Right lobe of liver (tissue), 6 donors: Measurements from ENCODE around the gene ATL2. TPM values are rescaled to one million over a fixed set of nuclear protein-coding genes. Genes with fewer than 3 reads are reported as not detected.

ENCODE experiments used
- ATAC-seq, 4 donors: fragments of 200-7000 bp; cut with Tn5 transposase; one replicate each; pipeline ENCODE4 v1.9.1; 2020; ENCODE audit warnings: mild to moderate bottlenecking in 4 of 4, moderate library complexity in 4 of 4
- DNase-seq, 3 donors: peaks; one replicate each; pipeline ENCODE4 v3.0.0-alpha.2; 2020
- H3K27ac ChIP-seq, 3 donors: fragments of 200-600 bp; one replicate each; pipeline ENCODE4 v1.8.0; 2022
- H3K27me3 ChIP-seq, 2 donors: fragments of 200-600 bp; one replicate each; pipeline ENCODE4 v1.8.0; 2022
- H3K36me3 ChIP-seq, 4 donors: fragments of 200-600 bp; sonication (generic) in 1 of 4; one replicate each; pipeline versions ENCODE4 v1.5.1 to v1.8.0; 2017 to 2022; ENCODE audit warnings: control low read depth in 1 of 4
- H3K4me1 ChIP-seq, 4 donors: fragments of 200-600 bp; sonication (generic) in 1 of 4; one replicate each; pipeline versions ENCODE4 v1.5.1 to v1.8.0; 2017 to 2022; ENCODE audit warnings: control low read depth in 1 of 4
- H3K4me3 ChIP-seq, 3 donors: fragments of 200-600 bp; one replicate each; pipeline ENCODE4 v1.8.0; 2022
- H3K9me3 ChIP-seq, 4 donors: fragments of 200-600 bp; sonication (generic) in 1 of 4; one replicate each; pipeline versions ENCODE4 v1.5.1 to v1.8.0; 2017 to 2022; ENCODE audit warnings: control low read depth in 1 of 4
- POLR2A ChIP-seq: fragments of 450-650 bp; IDR thresholded peaks from one replicate; pipeline ENCODE4 v1.6.1; 2017; ENCODE audit warnings: antibody characterized with exemption, mild to moderate bottlenecking
- WGBS: methylation state at CpG from one replicate; pipeline ENCODE4 v1.1.6; 2018; ENCODE audit warnings: low coverage, low lambda C conversion rate; ENCODE audit not compliant: insufficient coverage; ENCODE audit errors: missing lambda C conversion rate; 5-methylcytosine and 5-hydroxymethylcytosine counted together
- intact Hi-C, 2 donors: fragments of 100-400 bp; cut with DNase I; formaldehyde crosslinking; loops; one replicate each; pipeline versions ENCODE4 v1.11.2 to v1.14.1; 2022
- total RNA-seq, 6 experiments: library from RNA; depleted of rRNA in 2 of 6; stranded (reverse); fragments of >200 nt in 2 of 6; fragmentation: NEBNext Ultra II Directional in 3 of 6; extraction: Animal tissue kit (Norgen Biotek cat#: 25700) in 3 of 6; gene quantifications; one replicate each; pipeline versions ENCODE4 v1.1.0 to v1.2.4, GENCODE V29; 2016 to 2023
- TF ChIP-seq, protein P1 (sequence below), 4 donors: fragments of 200-600 bp in 3 of 4; fragments of 450-650 bp in 1 of 4; IDR thresholded peaks; one replicate each; pipeline versions ENCODE4 v1.5.1 to v1.8.0; 2016 to 2022; ENCODE audit warnings: antibody characterized with exemption in 4 of 4, mild to moderate bottlenecking in 2 of 4
- donor health status: DM: no; HTN: yes; CAD: no.
- donor health status: DM: no; HTN: no; CAD: no.
- donor health status: DM: no; HTN: no; CAD: no.
- donor health status: DM: no; HTN: yes; CAD: no.
- donor health status: DM: no; HTN: yes; CAD: no.

ATL2 gene
- total RNA-seq, 6 experiments from 2014 or later = 39.1 to 57.5 (median 46.3) TPM

DNA sequence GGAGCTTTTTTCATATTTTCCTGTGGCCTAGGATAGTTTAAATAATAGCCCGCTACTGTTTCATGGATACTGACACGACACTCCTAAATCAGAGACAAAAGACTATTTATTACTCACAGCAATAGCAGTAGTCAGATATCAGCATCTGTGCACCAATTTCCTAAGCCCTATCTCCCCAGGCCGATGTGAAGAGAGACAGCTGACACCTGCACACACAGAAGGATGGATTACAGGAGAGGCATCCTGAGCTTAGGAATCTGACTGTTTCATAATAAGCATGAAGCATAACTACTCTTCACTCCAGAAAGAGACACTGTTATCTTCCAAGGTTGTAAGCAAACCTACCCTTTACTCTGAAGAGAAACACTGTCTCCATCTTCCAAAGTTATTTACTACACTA, 105.4 kb downstream of the ATL2 start:
- H3K4me3 ChIP-seq = no peak overlapping the region
- DNase-seq (no peak), ATAC-seq (no peak)
- no peaks in the 10 kb centered on the region for H3K27me3 ChIP-seq
- WGBS = 89% methylated on average over 3 of the region's 3 CpGs
- no peak for TF ChIP-seq POLR2A
- TF ChIP-seq, protein P1, sequence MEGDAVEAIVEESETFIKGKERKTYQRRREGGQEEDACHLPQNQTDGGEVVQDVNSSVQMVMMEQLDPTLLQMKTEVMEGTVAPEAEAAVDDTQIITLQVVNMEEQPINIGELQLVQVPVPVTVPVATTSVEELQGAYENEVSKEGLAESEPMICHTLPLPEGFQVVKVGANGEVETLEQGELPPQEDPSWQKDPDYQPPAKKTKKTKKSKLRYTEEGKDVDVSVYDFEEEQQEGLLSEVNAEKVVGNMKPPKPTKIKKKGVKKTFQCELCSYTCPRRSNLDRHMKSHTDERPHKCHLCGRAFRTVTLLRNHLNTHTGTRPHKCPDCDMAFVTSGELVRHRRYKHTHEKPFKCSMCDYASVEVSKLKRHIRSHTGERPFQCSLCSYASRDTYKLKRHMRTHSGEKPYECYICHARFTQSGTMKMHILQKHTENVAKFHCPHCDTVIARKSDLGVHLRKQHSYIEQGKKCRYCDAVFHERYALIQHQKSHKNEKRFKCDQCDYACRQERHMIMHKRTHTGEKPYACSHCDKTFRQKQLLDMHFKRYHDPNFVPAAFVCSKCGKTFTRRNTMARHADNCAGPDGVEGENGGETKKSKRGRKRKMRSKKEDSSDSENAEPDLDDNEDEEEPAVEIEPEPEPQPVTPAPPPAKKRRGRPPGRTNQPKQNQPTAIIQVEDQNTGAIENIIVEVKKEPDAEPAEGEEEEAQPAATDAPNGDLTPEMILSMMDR (IDR thresholded peaks at IDR 0.05) = no peak
- no peak overlapping the region for H3K27ac ChIP-seq
- no peaks in the 10 kb centered on the region for H3K36me3 ChIP-seq
- intact Hi-C loops = loop anchor here (10.0 kb wide), 4 partner anchors 107 to 377 kb away; partner anchors contain the start of gene CYP1B1 (in 1 of the 2)
- H3K4me1 ChIP-seq = no peaks in the 10 kb centered on the region
- no peaks in the 10 kb centered on the region for H3K9me3 ChIP-seq

DNA sequence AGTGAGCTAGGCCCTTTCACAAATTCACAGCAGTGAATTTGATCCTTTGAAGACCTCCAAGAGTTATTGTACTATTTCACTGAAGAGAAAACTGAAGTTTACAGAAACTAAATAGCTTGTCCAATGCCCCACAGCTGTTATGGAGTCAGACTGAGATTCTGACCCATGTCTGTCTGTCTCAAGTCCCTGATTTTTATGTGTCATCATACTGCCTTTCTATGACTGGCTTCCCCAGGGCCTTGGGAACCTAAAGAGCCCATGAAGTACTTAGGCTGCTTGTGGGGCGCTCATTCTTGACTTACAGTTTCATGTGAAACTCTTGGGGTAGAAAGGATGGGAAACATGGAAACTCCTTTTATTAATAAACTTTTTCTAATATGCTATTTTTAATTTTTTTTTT, 107.7 kb downstream of the ATL2 start:
- intact Hi-C loops = no loop called here
- no peaks in the 10 kb centered on the region for H3K27me3 ChIP-seq
- no peaks in the 10 kb centered on the region for H3K4me1 ChIP-seq
- 89% methylated on average over 1 of the region's 1 CpG for WGBS
- DNase-seq = no peak
- H3K36me3 ChIP-seq = no peaks in the 10 kb centered on the region
- no peak for TF ChIP-seq POLR2A
- TF ChIP-seq, protein P1 (IDR thresholded peaks at IDR 0.05) = no peak
- no peak overlapping the region for H3K4me3 ChIP-seq
- H3K27ac ChIP-seq = no peak overlapping the region
- no peak for ATAC-seq
- no peaks in the 10 kb centered on the region for H3K9me3 ChIP-seq

DNA sequence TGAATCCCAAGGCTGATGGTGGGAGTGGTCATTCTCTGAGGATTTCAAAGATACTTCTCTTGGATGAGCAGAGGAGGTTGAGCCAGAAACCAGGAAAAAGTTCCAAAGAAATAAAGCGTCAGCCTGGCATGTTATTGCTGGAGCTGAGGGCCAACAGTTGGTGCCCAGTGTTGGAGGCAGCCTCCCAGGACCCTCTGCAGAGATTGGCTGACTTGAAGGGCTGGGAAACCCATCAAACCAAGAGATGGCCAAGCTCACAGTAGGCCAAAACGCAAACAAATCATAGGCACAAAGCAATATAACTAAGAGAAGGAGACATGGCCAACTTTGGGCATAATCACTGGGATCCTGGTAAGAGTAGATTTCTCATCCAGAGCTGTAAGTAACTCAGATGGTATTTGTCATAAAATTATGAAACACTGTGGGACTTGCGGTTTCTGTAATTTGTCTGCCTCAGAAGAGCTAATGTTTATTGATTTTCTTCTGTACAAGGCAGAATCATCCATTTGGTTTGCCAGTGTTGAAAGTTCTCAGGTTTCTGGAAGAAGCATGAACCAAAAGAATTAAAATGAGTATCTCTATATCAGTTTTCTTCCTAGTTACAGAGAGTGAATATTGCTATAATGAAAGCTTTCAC, 108.3 kb downstream of the ATL2 start:
- intact Hi-C loops = no loop called here
- Histone ChIP-seq H3K36me3 (no peaks in the 10 kb centered on the region), H3K27ac (no peak overlapping the region), H3K4me1 (no peaks in the 10 kb centered on the region), H3K27me3 (no peaks in the 10 kb centered on the region), H3K4me3 (no peak overlapping the region), H3K9me3 (no peaks in the 10 kb centered on the region)
- no peak for TF ChIP-seq POLR2A
- TF ChIP-seq, protein P1 (IDR thresholded peaks at IDR 0.05) = no peak
- WGBS = 85% methylated on average over 1 of the region's 3 CpGs
- DNase-seq (no peak), ATAC-seq (no peak)

DNA sequence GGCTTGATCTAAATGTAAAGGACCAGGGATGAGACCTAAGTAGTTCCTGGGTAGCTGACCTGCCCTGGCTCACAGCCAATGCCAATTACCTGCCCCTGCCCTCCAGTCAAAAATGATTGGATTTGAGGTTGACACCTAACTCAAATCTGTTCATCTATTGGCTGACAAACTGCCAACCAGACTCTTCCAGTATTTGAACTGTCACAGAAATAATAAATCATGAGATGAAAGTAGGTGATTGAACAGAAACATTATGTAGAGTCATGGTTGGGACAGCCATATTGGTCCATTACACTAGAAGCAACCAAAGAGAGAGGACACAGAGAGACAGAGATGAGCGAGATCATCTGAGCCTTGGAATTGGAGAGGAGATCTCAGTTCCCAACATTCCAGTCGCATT, 109.1 kb downstream of the ATL2 start:
- 91% methylated on average over 2 of the region's 2 CpGs for WGBS

More for the DNA sequence above, 109.1 kb downstream of the ATL2 start:
- H3K36me3 ChIP-seq = no peaks in the 10 kb centered on the region
- H3K9me3 ChIP-seq = no peaks in the 10 kb centered on the region
- DNase-seq (no peak), ATAC-seq (no peak)
- no peaks in the 10 kb centered on the region for H3K27me3 ChIP-seq
- no peak overlapping the region for H3K4me3 ChIP-seq
- no peaks in the 10 kb centered on the region for H3K4me1 ChIP-seq
- no peak overlapping the region for H3K27ac ChIP-seq
- TF ChIP-seq, protein P1 (IDR thresholded peaks at IDR 0.05) = no peak
- no peak for TF ChIP-seq POLR2A
- intact Hi-C loops = no loop called here
